Left lung (tissue), 10 donors: ENCODE results near the gene ARHGAP15. TPM values are rescaled to one million over a fixed set of nuclear protein-coding genes. Genes with fewer than 3 reads are reported as not detected.

Experiments used
- ATAC-seq: fragments of 200-7000 bp; cut with Tn5 transposase; one replicate; pipeline ENCODE4 v1.9.1; 2020; ENCODE audit warnings: moderate library complexity
- DNase-seq, 4 donors: peaks; one replicate each; pipeline ENCODE4 v3.0.0-alpha.2; 2013 to 2020
- H3K27ac ChIP-seq, 2 donors: fragments of 200-600 bp; sonication (generic) in 1 of 2; one replicate each; pipeline versions ENCODE4 v1.5.0 to v1.8.0; 2020 to 2021
- H3K27me3 ChIP-seq, 2 donors: fragments of 200-600 bp; sonication (generic) in 1 of 2; one replicate each; pipeline versions ENCODE4 v1.5.0 to v1.8.0; 2020 to 2021
- H3K36me3 ChIP-seq, 2 donors: fragments of 200-600 bp; sonication (generic) in 1 of 2; one replicate each; pipeline versions ENCODE4 v1.5.0 to v1.8.0; 2020 to 2021
- H3K4me1 ChIP-seq, 2 donors: fragments of 200-600 bp; one replicate each; pipeline ENCODE4 v1.8.0; 2021
- H3K4me3 ChIP-seq, 2 donors: fragments of 200-600 bp; sonication (generic) in 1 of 2; one replicate each; pipeline versions ENCODE4 v1.5.0 to v1.8.0; 2020 to 2021; ENCODE audit warnings: mild to moderate bottlenecking in 1 of 2
- H3K9me3 ChIP-seq, 2 donors: fragments of 200-600 bp; sonication (generic) in 1 of 2; one replicate each; pipeline versions ENCODE4 v1.5.0 to v1.8.0; 2020 to 2021
- CTCF ChIP-seq, 2 donors: fragments of 200-600 bp; sonication (generic) in 1 of 2; IDR thresholded peaks; one replicate each; pipeline versions ENCODE4 v1.5.0 to v1.8.0; 2021; ENCODE audit warnings: antibody characterized with exemption in 2 of 2
- intact Hi-C, 2 donors: fragments of 100-400 bp; cut with DNase I; formaldehyde crosslinking; loops; one replicate each; pipeline versions ENCODE4 v1.11.2 to v1.14.2; 2022
- polyA plus RNA-seq, 6 donors: library from polyadenylated mRNA; unstranded; fragments of 120-200 nt; gene quantifications; one replicate each; pipeline ENCODE4 v1.2.1, GENCODE V29; 2013; ENCODE audit not compliant: insufficient read length in 6 of 6
- total RNA-seq, 2 donors: library from RNA; stranded (reverse); fragmentation: NEBNext Ultra II Directional; extraction: Animal tissue kit (Norgen Biotek cat#: 25700); gene quantifications; one replicate each; pipeline ENCODE4 v1.2.1, GENCODE V29; 2021
- donor health status: DM: no; HTN: yes; CAD: no.
- donor health status: DM: no; HTN: no; CAD: no.

The ARHGAP15 gene
- total and polyA plus RNA-seq, 8 donors: 16.8 to 48.3 (median 30.2) TPM

- intact Hi-C loops: no loop called here
- Histone ChIP-seq H3K27me3 (no peaks in the 10 kb centered on the region), H3K27ac (no peak overlapping the region), H3K36me3 (peaks cover 0 to 9% of the 10 kb centered on the region in 2 donors), H3K4me1 (no peaks in the 10 kb centered on the region), H3K9me3 (peaks cover 0 to 21% of the 10 kb centered on the region in 2 donors), H3K4me3 (no peak overlapping the region)
- no peak for TF ChIP-seq CTCF (IDR thresholded peaks at IDR 0.05)
- DNase-seq: no peak
- no peak for ATAC-seq
These were observed 102.0 kb downstream of the ARHGAP15 start for GRCh38 chr2:143231254-143231645.

- Histone ChIP-seq H3K27me3 (no peaks in the 10 kb centered on the region), H3K4me3 (no peak overlapping the region), H3K27ac (no peak overlapping the region), H3K36me3 (no peaks in the 10 kb centered on the region), H3K4me1 (no peaks in the 10 kb centered on the region), H3K9me3 (peaks cover 0 to 17% of the 10 kb centered on the region in 2 donors)
- no peak for TF ChIP-seq CTCF (IDR thresholded peaks at IDR 0.05)
- DNase-seq (no peak), ATAC-seq (no peak)
- intact Hi-C loops: no loop called here
These were observed 108.0 kb downstream of the ARHGAP15 start for GRCh38 chr2:143237146-143237777.

GRCh38 chr2:143241403-143242088 is 112.3 kb downstream of the ARHGAP15 start:
- Histone ChIP-seq H3K27me3 (no peaks in the 10 kb centered on the region), H3K36me3 (no peaks in the 10 kb centered on the region), H3K27ac (no peak overlapping the region), H3K4me3 (no peak overlapping the region), H3K9me3 (no peaks in the 10 kb centered on the region), H3K4me1 (peaks cover 0 to 3% of the 10 kb centered on the region in 2 donors)
- no peak for ATAC-seq
- intact Hi-C loops: no loop called here
- DNase-seq: no peak
- no peak for TF ChIP-seq CTCF (IDR thresholded peaks at IDR 0.05)

GRCh38 chr2:143246246-143246645 is 117.0 kb downstream of the ARHGAP15 start:
- TF ChIP-seq CTCF (IDR thresholded peaks at IDR 0.05): no peak
- no peaks in the 10 kb centered on the region for H3K27me3 ChIP-seq
- H3K27ac ChIP-seq: no peak overlapping the region
- H3K9me3 ChIP-seq: no peaks in the 10 kb centered on the region
- no peak for DNase-seq
- intact Hi-C loops: no loop called here
- H3K36me3 ChIP-seq: no peaks in the 10 kb centered on the region
- H3K4me3 ChIP-seq: no peak overlapping the region
- H3K4me1 ChIP-seq: peaks cover 0 to 7% of the 10 kb centered on the region in 2 donors
- ATAC-seq: no peak

- peaks cover 0 to 7% of the 10 kb centered on the region in 2 donors for H3K4me1 ChIP-seq
- no peak for ATAC-seq
- peak in 1 of 4 donors; percentile 57 for DNase-seq
- intact Hi-C loops: no loop called here
- H3K4me3 ChIP-seq: no peak overlapping the region
- no peak for TF ChIP-seq CTCF (IDR thresholded peaks at IDR 0.05)
- H3K36me3 ChIP-seq: no peaks in the 10 kb centered on the region
- no peaks in the 10 kb centered on the region for H3K9me3 ChIP-seq
- H3K27ac ChIP-seq: no peak overlapping the region
- H3K27me3 ChIP-seq: no peaks in the 10 kb centered on the region
These were observed 117.9 kb downstream of the ARHGAP15 start for GRCh38 chr2:143246815-143247744.
